H1 (cell line): ENCODE data around the gene TMCC1. TPM values are rescaled to one million over a fixed set of nuclear protein-coding genes. Genes with fewer than 3 reads are reported as not detected.

ENCODE experiments used
- CBX5 ChIP-seq: fragments of 300-800, 300-1000 bp; sonication (generic); IDR thresholded peaks from 2 replicates; pipeline ENCODE4 v1.7.1; 2016; ENCODE audit warnings: antibody characterized with exemption, low read length, low read depth
- SIX5 ChIP-seq: IDR thresholded peaks from 2 replicates; pipeline ENCODE4 v1.6.1; 2011; ENCODE audit warnings: mild to moderate bottlenecking, low read depth, low read length
- polyA plus RNA-seq, 7 experiments: library from polyadenylated mRNA; depleted of rRNA in 3 of 7; stranded (reverse) in 5 of 7; unstranded in 2 of 7; fragments of >200 nt in 5 of 7; fragments of 200-250 nt in 2 of 7; gene quantifications; 1 replicate in 5 of 7; 2 replicates in 1 of 7; 4 replicates in 1 of 7; pipeline versions ENCODE4 v1.2.1 to v1.2.3, GENCODE V29; 2011 to 2013; ENCODE audit warnings: missing spikeins in 2 of 7, mixed read lengths in 2 of 7
- total RNA-seq: library from RNA; stranded (reverse); fragmentation: NEBNext Ultra II Directional; extraction: Animal tissue kit (Norgen Biotek cat#: 25700); gene quantifications from 2 replicates; pipeline ENCODE4 v1.2.1, GENCODE V29; 2021
- TF ChIP-seq, protein P1 (sequence below): fragments of 300-600 bp; sonication (generic); IDR thresholded peaks from 2 replicates; pipeline ENCODE4 v1.7.1; 2012; ENCODE audit warnings: low read length, moderate library complexity, mild to moderate bottlenecking, inconsistent platforms; ENCODE audit not compliant: insufficient replicate concordance

Gene TMCC1
- total and polyA plus RNA-seq, 2 of the 8 experiments (the other 6 are each of a cell fraction or from before 2014, with no cell fraction given), result 10.4 to 27.1 TPM

DNA sequence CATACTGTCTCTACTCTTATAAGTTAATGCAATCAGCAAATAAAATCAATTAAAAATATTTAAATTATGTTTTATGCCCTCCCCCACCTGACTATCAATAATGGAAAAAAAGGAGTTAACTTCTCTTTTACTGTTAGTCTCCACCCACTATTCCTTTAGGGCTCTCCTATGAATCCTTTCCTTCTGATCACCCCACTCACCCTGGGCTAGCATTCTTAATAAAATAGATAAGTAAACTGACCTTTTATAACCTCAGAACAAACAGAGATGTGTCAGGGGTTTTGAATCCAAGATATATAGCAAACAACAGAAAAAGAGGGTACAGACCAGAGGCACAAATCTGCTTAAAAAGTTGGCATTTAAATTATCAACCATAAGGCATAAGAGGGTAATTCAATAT, 171.0 kb downstream of the TMCC1 start (continued):
- TF ChIP-seq, protein P1, sequence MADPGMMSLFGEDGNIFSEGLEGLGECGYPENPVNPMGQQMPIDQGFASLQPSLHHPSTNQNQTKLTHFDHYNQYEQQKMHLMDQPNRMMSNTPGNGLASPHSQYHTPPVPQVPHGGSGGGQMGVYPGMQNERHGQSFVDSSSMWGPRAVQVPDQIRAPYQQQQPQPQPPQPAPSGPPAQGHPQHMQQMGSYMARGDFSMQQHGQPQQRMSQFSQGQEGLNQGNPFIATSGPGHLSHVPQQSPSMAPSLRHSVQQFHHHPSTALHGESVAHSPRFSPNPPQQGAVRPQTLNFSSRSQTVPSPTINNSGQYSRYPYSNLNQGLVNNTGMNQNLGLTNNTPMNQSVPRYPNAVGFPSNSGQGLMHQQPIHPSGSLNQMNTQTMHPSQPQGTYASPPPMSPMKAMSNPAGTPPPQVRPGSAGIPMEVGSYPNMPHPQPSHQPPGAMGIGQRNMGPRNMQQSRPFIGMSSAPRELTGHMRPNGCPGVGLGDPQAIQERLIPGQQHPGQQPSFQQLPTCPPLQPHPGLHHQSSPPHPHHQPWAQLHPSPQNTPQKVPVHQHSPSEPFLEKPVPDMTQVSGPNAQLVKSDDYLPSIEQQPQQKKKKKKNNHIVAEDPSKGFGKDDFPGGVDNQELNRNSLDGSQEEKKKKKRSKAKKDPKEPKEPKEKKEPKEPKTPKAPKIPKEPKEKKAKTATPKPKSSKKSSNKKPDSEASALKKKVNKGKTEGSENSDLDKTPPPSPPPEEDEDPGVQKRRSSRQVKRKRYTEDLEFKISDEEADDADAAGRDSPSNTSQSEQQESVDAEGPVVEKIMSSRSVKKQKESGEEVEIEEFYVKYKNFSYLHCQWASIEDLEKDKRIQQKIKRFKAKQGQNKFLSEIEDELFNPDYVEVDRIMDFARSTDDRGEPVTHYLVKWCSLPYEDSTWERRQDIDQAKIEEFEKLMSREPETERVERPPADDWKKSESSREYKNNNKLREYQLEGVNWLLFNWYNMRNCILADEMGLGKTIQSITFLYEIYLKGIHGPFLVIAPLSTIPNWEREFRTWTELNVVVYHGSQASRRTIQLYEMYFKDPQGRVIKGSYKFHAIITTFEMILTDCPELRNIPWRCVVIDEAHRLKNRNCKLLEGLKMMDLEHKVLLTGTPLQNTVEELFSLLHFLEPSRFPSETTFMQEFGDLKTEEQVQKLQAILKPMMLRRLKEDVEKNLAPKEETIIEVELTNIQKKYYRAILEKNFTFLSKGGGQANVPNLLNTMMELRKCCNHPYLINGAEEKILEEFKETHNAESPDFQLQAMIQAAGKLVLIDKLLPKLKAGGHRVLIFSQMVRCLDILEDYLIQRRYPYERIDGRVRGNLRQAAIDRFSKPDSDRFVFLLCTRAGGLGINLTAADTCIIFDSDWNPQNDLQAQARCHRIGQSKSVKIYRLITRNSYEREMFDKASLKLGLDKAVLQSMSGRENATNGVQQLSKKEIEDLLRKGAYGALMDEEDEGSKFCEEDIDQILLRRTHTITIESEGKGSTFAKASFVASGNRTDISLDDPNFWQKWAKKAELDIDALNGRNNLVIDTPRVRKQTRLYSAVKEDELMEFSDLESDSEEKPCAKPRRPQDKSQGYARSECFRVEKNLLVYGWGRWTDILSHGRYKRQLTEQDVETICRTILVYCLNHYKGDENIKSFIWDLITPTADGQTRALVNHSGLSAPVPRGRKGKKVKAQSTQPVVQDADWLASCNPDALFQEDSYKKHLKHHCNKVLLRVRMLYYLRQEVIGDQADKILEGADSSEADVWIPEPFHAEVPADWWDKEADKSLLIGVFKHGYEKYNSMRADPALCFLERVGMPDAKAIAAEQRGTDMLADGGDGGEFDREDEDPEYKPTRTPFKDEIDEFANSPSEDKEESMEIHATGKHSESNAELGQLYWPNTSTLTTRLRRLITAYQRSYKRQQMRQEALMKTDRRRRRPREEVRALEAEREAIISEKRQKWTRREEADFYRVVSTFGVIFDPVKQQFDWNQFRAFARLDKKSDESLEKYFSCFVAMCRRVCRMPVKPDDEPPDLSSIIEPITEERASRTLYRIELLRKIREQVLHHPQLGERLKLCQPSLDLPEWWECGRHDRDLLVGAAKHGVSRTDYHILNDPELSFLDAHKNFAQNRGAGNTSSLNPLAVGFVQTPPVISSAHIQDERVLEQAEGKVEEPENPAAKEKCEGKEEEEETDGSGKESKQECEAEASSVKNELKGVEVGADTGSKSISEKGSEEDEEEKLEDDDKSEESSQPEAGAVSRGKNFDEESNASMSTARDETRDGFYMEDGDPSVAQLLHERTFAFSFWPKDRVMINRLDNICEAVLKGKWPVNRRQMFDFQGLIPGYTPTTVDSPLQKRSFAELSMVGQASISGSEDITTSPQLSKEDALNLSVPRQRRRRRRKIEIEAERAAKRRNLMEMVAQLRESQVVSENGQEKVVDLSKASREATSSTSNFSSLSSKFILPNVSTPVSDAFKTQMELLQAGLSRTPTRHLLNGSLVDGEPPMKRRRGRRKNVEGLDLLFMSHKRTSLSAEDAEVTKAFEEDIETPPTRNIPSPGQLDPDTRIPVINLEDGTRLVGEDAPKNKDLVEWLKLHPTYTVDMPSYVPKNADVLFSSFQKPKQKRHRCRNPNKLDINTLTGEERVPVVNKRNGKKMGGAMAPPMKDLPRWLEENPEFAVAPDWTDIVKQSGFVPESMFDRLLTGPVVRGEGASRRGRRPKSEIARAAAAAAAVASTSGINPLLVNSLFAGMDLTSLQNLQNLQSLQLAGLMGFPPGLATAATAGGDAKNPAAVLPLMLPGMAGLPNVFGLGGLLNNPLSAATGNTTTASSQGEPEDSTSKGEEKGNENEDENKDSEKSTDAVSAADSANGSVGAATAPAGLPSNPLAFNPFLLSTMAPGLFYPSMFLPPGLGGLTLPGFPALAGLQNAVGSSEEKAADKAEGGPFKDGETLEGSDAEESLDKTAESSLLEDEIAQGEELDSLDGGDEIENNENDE, result no peak
- TF ChIP-seq CBX5 (no peak), SIX5 (no peak)
- TF ChIP-seq, all 59 proteins: peak for 0
